B cell (primary cell): ENCODE data around the gene VENTX. TPM values are rescaled to one million over a fixed set of nuclear protein-coding genes. Genes with fewer than 3 reads are reported as not detected.
A peak's percentile ranks its signal among the peaks of the same experiment; 100 is the strongest.

ENCODE experiments used
- ATAC-seq: fragments of 200-7000 bp; cut with Tn5 transposase; one replicate; pipeline ENCODE4 v1.10.0; 2021; ENCODE audit warnings: low read depth, mild to moderate bottlenecking, moderate number of reproducible peaks, moderate library complexity
- CTCF ChIA-PET: fragments of 350-600 bp; sonication (Branson Sonifier 250); formaldehyde crosslinking; loops from one replicate; lab custom pipeline; 2021; ENCODE audit warnings: antibody characterized with exemption, inconsistent platforms; lab: Charles Lee
- POLR2A ChIA-PET: fragments of 350-600 bp; sonication (Branson Sonifier 250); formaldehyde crosslinking; loops from one replicate; lab custom pipeline; 2021; ENCODE audit warnings: antibody characterized with exemption; lab: Charles Lee
- DNase-seq: peaks from one replicate; pipeline ENCODE4 v3.0.0; 2013
- H2AFZ ChIP-seq: 2 replicates; pipeline ENCODE4 v1.6.1; 2012; ENCODE audit warnings: mild to moderate bottlenecking, low read depth, low read length; ENCODE audit not compliant: insufficient read depth, poor library complexity, severe bottlenecking
- H3K27ac ChIP-seq, 2 donors: 1 replicate in 1 of 2; 2 replicates in 1 of 2; pipeline ENCODE4 v1.5.1; 2012 to 2013; ENCODE audit warnings: low read length in 2 of 2, mild to moderate bottlenecking in 2 of 2, moderate library complexity in 1 of 2
- H3K27me3 ChIP-seq, 4 experiments: fragments of 200-600 bp in 1 of 4; sonication (generic) in 1 of 4; replicated peaks in 1 of 4; 1 replicate in 2 of 4; 2 replicates in 2 of 4; pipeline versions ENCODE4 v1.6.1 to v1.7.0; 2013 to 2016; ENCODE audit warnings: low read length in 3 of 4, mild to moderate bottlenecking in 2 of 4, mixed read lengths in 1 of 4, moderate library complexity in 1 of 4; ENCODE audit not compliant: insufficient read depth in 4 of 4, control insufficient read depth in 3 of 4; ENCODE audit errors: control extremely low read depth in 1 of 4
- H3K36me3 ChIP-seq, 2 experiments: replicated peaks in 1 of 2; 1 replicate in 1 of 2; 2 replicates in 1 of 2; pipeline versions ENCODE4 v1.6.1 to v1.7.1; 2013; ENCODE audit warnings: low read length in 1 of 2; ENCODE audit not compliant: insufficient read depth in 2 of 2, control insufficient read depth in 1 of 2; ENCODE audit errors: control extremely low read depth in 1 of 2, extremely low read depth in 1 of 2
- H3K4me1 ChIP-seq, 2 donors: fragments of 200-600 bp in 1 of 2; sonication (generic) in 1 of 2; 1 replicate in 1 of 2; 2 replicates in 1 of 2; pipeline versions ENCODE4 v1.5.1 to v1.6.1; 2013 to 2017; ENCODE audit warnings: low read length in 2 of 2; ENCODE audit not compliant: control insufficient read depth in 2 of 2, insufficient read depth in 2 of 2
- H3K4me2 ChIP-seq: replicated peaks from 2 replicates; pipeline ENCODE3; 2012; ENCODE audit warnings: mild to moderate bottlenecking, low read depth, low read length; ENCODE audit not compliant: poor library complexity, severe bottlenecking
- H3K4me3 ChIP-seq, 5 experiments: fragments of 200-600 bp in 1 of 5; sonication (generic) in 1 of 5; 1 replicate in 3 of 5; 2 replicates in 2 of 5; pipeline versions ENCODE4 v1.5.1 to v1.7.0; 2011 to 2016; ENCODE audit warnings: low read length in 4 of 5, mild to moderate bottlenecking in 4 of 5, low read depth in 2 of 5, control low read depth in 1 of 5, moderate library complexity in 1 of 5; ENCODE audit not compliant: insufficient read depth in 1 of 5; ENCODE audit errors: control extremely low read depth in 1 of 5, extremely low read depth in 1 of 5
- H3K79me2 ChIP-seq: fragments of 200-600 bp; sonication (generic); one replicate; pipeline ENCODE4 v1.6.0; 2016; ENCODE audit warnings: low read length; ENCODE audit not compliant: control insufficient read depth, insufficient read depth
- H3K9ac ChIP-seq: fragments of 200-600 bp; sonication (generic); 2 replicates; pipeline ENCODE4 v1.6.1; 2017; ENCODE audit warnings: mild to moderate bottlenecking, low read length, moderate library complexity
- H3K9me3 ChIP-seq, 3 donors: one replicate each; pipeline versions ENCODE4 v1.6.1 to v1.7.1; 2013; ENCODE audit warnings: low read length in 2 of 3; ENCODE audit not compliant: control insufficient read depth in 2 of 3, insufficient read depth in 1 of 3; ENCODE audit errors: control extremely low read depth in 1 of 3
- H4K20me1 ChIP-seq: 2 replicates; pipeline ENCODE4 v1.6.0; 2012; ENCODE audit warnings: mild to moderate bottlenecking, low read length; ENCODE audit not compliant: insufficient read depth, control insufficient read depth, poor library complexity, severe bottlenecking
- H3K27ac Mint-ChIP-seq: one replicate; pipeline ENCODE4 v1.8.0; 2021; ENCODE audit warnings: mixed read lengths
- H3K27me3 Mint-ChIP-seq: one replicate; pipeline ENCODE4 v1.8.0; 2021; ENCODE audit warnings: mixed read lengths
- H3K4me1 Mint-ChIP-seq: one replicate; pipeline ENCODE4 v1.8.0; 2021; ENCODE audit warnings: mixed read lengths
- H3K4me3 Mint-ChIP-seq: one replicate; pipeline ENCODE4 v1.8.0; 2021; ENCODE audit warnings: mixed read lengths
- H3K9me3 Mint-ChIP-seq: one replicate; pipeline ENCODE4 v1.8.0; 2022; ENCODE audit warnings: mixed read lengths; ENCODE audit not compliant: insufficient read depth
- EZH2 ChIP-seq: IDR thresholded peaks from 2 replicates; pipeline ENCODE4 v1.6.1; 2012; ENCODE audit warnings: borderline replicate concordance, low read depth, mild to moderate bottlenecking, moderate library complexity, low read length; ENCODE audit not compliant: insufficient read depth, poor library complexity, severe bottlenecking
- WGBS: methylation state at CpG from one replicate; pipeline ENCODE4 v1.1.5; 2013; ENCODE audit warnings: missing lambda C conversion rate; ENCODE audit not compliant: insufficient coverage; 5-methylcytosine and 5-hydroxymethylcytosine counted together
- intact Hi-C: fragments of 100-400 bp; cut with micrococcal nuclease; formaldehyde crosslinking; loops from one replicate; pipeline ENCODE4 v1.10.0; 2022
- polyA plus RNA-seq: library from polyadenylated mRNA; depleted of rRNA; stranded (reverse); fragments of >200 nt; gene quantifications from 2 replicates; pipeline ENCODE4 v1.2.3, GENCODE V29; 2012
- total RNA-seq, 2 donors: library from RNA; stranded (reverse); fragments of 120-200 nt in 1 of 2; gene quantifications; 1 replicate in 1 of 2; 2 replicates in 1 of 2; pipeline versions ENCODE4 v1.2.3 to v1.2.4, GENCODE V29; 2013 to 2022
- TF ChIP-seq, protein P1 (sequence below): fragments of 200-600 bp; IDR thresholded peaks from one replicate; pipeline ENCODE4 v1.8.0; 2022; ENCODE audit warnings: antibody characterized with exemption, mild to moderate bottlenecking

Gene VENTX
- total and polyA plus RNA-seq, 2 donors (not counting 1 experiment from before 2014, with no cell fraction given): 0.82 TPM; not detected in 1

DNA sequence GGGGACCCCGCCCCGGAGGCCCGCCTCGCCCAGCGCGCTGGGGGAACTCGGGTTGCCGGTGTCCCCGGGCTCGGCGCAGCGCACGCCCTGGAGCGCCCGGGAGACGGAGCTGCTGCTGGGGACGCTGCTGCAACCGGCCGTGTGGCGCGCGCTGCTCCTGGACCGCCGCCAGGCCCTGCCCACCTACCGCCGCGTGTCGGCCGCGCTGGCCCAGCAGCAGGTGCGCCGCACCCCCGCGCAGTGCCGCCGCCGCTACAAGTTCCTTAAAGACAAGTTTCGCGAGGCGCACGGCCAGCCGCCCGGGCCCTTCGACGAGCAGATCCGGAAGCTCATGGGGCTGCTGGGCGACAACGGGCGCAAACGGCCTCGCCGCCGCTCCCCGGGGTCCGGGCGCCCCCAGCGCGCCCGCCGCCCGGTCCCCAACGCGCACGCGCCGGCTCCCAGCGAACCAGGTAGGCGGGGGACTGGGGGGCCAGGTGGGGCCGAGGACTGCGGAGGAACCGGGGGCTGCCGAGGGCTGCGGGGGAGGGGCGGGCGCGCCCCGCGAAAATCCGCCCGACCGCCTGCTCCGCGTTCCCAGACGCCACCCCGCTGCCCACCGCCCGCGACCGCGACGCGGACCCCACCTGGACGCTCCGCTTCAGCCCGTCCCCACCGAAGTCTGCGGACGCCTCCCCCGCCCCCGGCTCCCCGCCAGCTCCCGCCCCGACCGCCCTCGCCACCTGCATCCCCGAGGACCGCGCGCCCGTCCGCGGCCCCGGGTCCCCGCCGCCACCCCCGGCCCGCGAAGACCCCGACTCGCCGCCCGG is 7.1 kb upstream of the VENTX start:
- Mint-ChIP-seq H3K4me3 (peak overlapping the region; percentile 81), H3K27ac (no peak overlapping the region), H3K27me3 (peaks cover 41% of the 10 kb centered on the region), H3K4me1 (peaks cover 22% of the 10 kb centered on the region), H3K9me3 (no peaks in the 10 kb centered on the region)
- H3K9ac ChIP-seq: peak overlapping the region; percentile 52
- peak overlapping the region; percentile 89 for H3K4me2 ChIP-seq
- no peak overlapping the region for H3K27ac ChIP-seq
- peak overlapping the region; percentile 70 for H2AFZ ChIP-seq
- H3K9me3 ChIP-seq: peaks cover 0 to 18% (median 0%) of the 10 kb centered on the region in 3 donors
- H3K4me3 ChIP-seq: peak overlapping the region in 2 of 5 experiments; percentile 29 to 51
- H4K20me1 ChIP-seq: no peaks in the 10 kb centered on the region
- H3K4me1 ChIP-seq: peaks cover 27 to 29% of the 10 kb centered on the region in 2 donors
- peaks cover 0 to 56% (median 24%) of the 10 kb centered on the region in 4 experiments for H3K27me3 ChIP-seq
- no peaks in the 10 kb centered on the region for H3K36me3 ChIP-seq
- ATAC-seq: peak; percentile 64
- POLR2A ChIA-PET: no interaction called here
- intact Hi-C loops: no loop called here
- WGBS: 8% methylated on average over 122 of the region's 122 CpGs
- CTCF ChIA-PET: no interaction called here
- TF ChIP-seq, protein P1, sequence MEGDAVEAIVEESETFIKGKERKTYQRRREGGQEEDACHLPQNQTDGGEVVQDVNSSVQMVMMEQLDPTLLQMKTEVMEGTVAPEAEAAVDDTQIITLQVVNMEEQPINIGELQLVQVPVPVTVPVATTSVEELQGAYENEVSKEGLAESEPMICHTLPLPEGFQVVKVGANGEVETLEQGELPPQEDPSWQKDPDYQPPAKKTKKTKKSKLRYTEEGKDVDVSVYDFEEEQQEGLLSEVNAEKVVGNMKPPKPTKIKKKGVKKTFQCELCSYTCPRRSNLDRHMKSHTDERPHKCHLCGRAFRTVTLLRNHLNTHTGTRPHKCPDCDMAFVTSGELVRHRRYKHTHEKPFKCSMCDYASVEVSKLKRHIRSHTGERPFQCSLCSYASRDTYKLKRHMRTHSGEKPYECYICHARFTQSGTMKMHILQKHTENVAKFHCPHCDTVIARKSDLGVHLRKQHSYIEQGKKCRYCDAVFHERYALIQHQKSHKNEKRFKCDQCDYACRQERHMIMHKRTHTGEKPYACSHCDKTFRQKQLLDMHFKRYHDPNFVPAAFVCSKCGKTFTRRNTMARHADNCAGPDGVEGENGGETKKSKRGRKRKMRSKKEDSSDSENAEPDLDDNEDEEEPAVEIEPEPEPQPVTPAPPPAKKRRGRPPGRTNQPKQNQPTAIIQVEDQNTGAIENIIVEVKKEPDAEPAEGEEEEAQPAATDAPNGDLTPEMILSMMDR: no peak
- no peak for TF ChIP-seq EZH2
- no peaks in the 10 kb centered on the region for H3K79me2 ChIP-seq
- peak; percentile 82 for DNase-seq
